ENCODE results near the gene UQCRHL. TPM values are rescaled to one million over a fixed set of nuclear protein-coding genes. Genes with fewer than 3 reads are reported as not detected.
A peak's percentile ranks its signal among the peaks of the same experiment; 100 is the strongest.

UQCRHL gene
- total RNA-seq, 4 donors from 2014 or later: 0.59 to 1.9 (median 1.0) TPM; not detected in 1

GRCh38 chr1:15826810-15827507 lies 19.5 kb upstream of the UQCRHL start:
- Histone ChIP-seq H3K4me1 (peaks cover 6 to 10% of the 10 kb centered on the region in 2 donors), H3K27ac (no peak overlapping the region), H3K36me3 (no peaks in the 10 kb centered on the region), H3K27me3 (no peaks in the 10 kb centered on the region), H3K9me3 (no peaks in the 10 kb centered on the region), H3K4me3 (no peak overlapping the region)
- no peak for TF ChIP-seq CTCF (IDR thresholded peaks at IDR 0.05)
- TF ChIP-seq POLR2A (IDR thresholded peaks at IDR 0.05): no peak
- intact Hi-C loops (cut with DNase I; ENCODE audit: low total_unique reads): no loop called here
- DNase-seq: no peak

- TF ChIP-seq POLR2A (IDR thresholded peaks at IDR 0.05) (no peak), CTCF (IDR thresholded peaks at IDR 0.05) (no peak)
- intact Hi-C loops (cut with DNase I; ENCODE audit: low total_unique reads): no loop called here
- H3K27me3 ChIP-seq: no peaks in the 10 kb centered on the region
Measured at GRCh38 chr1:15825800-15826199, 18.4 kb upstream of the UQCRHL start.

GRCh38 chr1:15820478-15820877 lies 13.0 kb upstream of the UQCRHL start:
- no peaks in the 10 kb centered on the region for H3K27me3 ChIP-seq
- H3K9me3 ChIP-seq: no peaks in the 10 kb centered on the region
- H3K27ac ChIP-seq: no peak overlapping the region
- no peak overlapping the region for H3K4me3 ChIP-seq
- peak in 1 of 2 donors; percentile 7 for DNase-seq
- intact Hi-C loops (cut with DNase I; ENCODE audit: low total_unique reads): no loop called here
- TF ChIP-seq CTCF (IDR thresholded peaks at IDR 0.05) (no peak), POLR2A (IDR thresholded peaks at IDR 0.05) (no peak)
- H3K36me3 ChIP-seq: no peaks in the 10 kb centered on the region
- H3K4me1 ChIP-seq: no peaks in the 10 kb centered on the region

More at GRCh38 chr1:15825800-15826199, 18.4 kb upstream of the UQCRHL start:
- peaks cover 0 to 6% of the 10 kb centered on the region in 2 donors for H3K4me1 ChIP-seq
- no peaks in the 10 kb centered on the region for H3K9me3 ChIP-seq
- H3K27ac ChIP-seq: peak overlapping the region in 1 of 2 donors; percentile 29
- no peak for DNase-seq
- H3K4me3 ChIP-seq: no peak overlapping the region
- H3K36me3 ChIP-seq: no peaks in the 10 kb centered on the region

GRCh38 chr1:15816674-15817073 lies 9.2 kb upstream of the UQCRHL start:
- Histone ChIP-seq H3K27ac (no peak overlapping the region), H3K4me3 (no peak overlapping the region), H3K36me3 (no peaks in the 10 kb centered on the region), H3K4me1 (no peaks in the 10 kb centered on the region), H3K27me3 (no peaks in the 10 kb centered on the region), H3K9me3 (no peaks in the 10 kb centered on the region)
- TF ChIP-seq POLR2A (IDR thresholded peaks at IDR 0.05): no peak
- DNase-seq: no peak
- intact Hi-C loops (cut with DNase I; ENCODE audit: low total_unique reads): no loop called here

- H3K27me3 ChIP-seq: no peaks in the 10 kb centered on the region
Measured at GRCh38 chr1:15810073-15810472, 2.6 kb upstream of the UQCRHL start.

More at GRCh38 chr1:15810073-15810472, 2.6 kb upstream of the UQCRHL start:
- no peak overlapping the region for H3K4me3 ChIP-seq
- no peak for DNase-seq
- TF ChIP-seq CTCF (IDR thresholded peaks at IDR 0.05) (no peak), POLR2A (IDR thresholded peaks at IDR 0.05) (no peak)
- no peaks in the 10 kb centered on the region for H3K36me3 ChIP-seq
- H3K9me3 ChIP-seq: no peaks in the 10 kb centered on the region
- no peak overlapping the region for H3K27ac ChIP-seq
- no peaks in the 10 kb centered on the region for H3K4me1 ChIP-seq
- intact Hi-C loops (cut with DNase I; ENCODE audit: low total_unique reads): no loop called here

Measured in uterus (tissue), 4 donors.